ENCODE results near the gene MYL2.

The MYL2 gene

GRCh38 chr12:110888256-110888991 lies 32.0 kb downstream of the MYL2 start:
- DNase-seq, result no peak

GRCh38 chr12:110885152-110885840 lies 35.1 kb downstream of the MYL2 start:
- DNase-seq, result no peak

GRCh38 chr12:110883251-110883650 lies 37.1 kb downstream of the MYL2 start:
- no peak for DNase-seq

- no peak for DNase-seq
These were observed 39.7 kb downstream of the MYL2 start for GRCh38 chr12:110880651-110881050.

GRCh38 chr12:110874781-110875180 lies 45.6 kb downstream of the MYL2 start:
- DNase-seq, result no peak

GRCh38 chr12:110874351-110874750 lies 46.0 kb downstream of the MYL2 start:
- DNase-seq, result no peak

GRCh38 chr12:110872100-110872499 lies 48.3 kb downstream of the MYL2 start:
- DNase-seq, result no peak

GRCh38 chr12:110869803-110870202 lies 50.6 kb downstream of the MYL2 start:
- DNase-seq, result no peak

GRCh38 chr12:110869026-110869425 lies 51.4 kb downstream of the MYL2 start:
- DNase-seq, result no peak

- DNase-seq, result no peak
These were observed 54.9 kb downstream of the MYL2 start for GRCh38 chr12:110865521-110865920.

- no peak for DNase-seq
These were observed 57.2 kb downstream of the MYL2 start for GRCh38 chr12:110863161-110863560.

GRCh38 chr12:110862329-110862728 lies 58.0 kb downstream of the MYL2 start:
- no peak for DNase-seq

- no peak for DNase-seq
These were observed 58.6 kb downstream of the MYL2 start for GRCh38 chr12:110861729-110862128.

Data from stimulated activated CD4-positive, alpha-beta T cell treated with anti-CD3 and anti-CD28 coated beads, Interleukin-4, amount 100 ng/mL, for 4 hours (primary cell).